Mesothelial cell of epicardium (in vitro differentiated cells): ENCODE data around the gene ZNF275. TPM values are rescaled to one million over a fixed set of nuclear protein-coding genes. Genes with fewer than 3 reads are reported as not detected.

ENCODE experiments used
- DNase-seq, 2 experiments: peaks; one replicate each; pipeline ENCODE4 v3.0.0; 2021; ENCODE audit warnings: low spot score in 2 of 2; ENCODE audit not compliant: unreplicated experiment in 2 of 2
- H3K27ac Mint-ChIP-seq: 2 replicates; pipeline ENCODE4 v1.8.0; 2021; ENCODE audit warnings: mixed read lengths
- H3K27me3 Mint-ChIP-seq: 2 replicates; pipeline ENCODE4 v1.8.0; 2021; ENCODE audit warnings: low read depth, mixed read lengths
- H3K36me3 Mint-ChIP-seq: 2 replicates; pipeline ENCODE4 v1.8.0; 2021; ENCODE audit warnings: mixed read lengths
- H3K4me1 Mint-ChIP-seq: 2 replicates; pipeline ENCODE4 v1.8.0; 2021; ENCODE audit warnings: mixed read lengths
- H3K4me3 Mint-ChIP-seq: 2 replicates; pipeline ENCODE4 v1.8.0; 2021; ENCODE audit warnings: mild to moderate bottlenecking, moderate library complexity, mixed read lengths
- H3K9me3 Mint-ChIP-seq: 2 replicates; pipeline ENCODE4 v1.8.0; 2021; ENCODE audit warnings: mixed read lengths
- CTCF ChIP-seq: fragments of 200-600 bp; sonication (generic); IDR thresholded peaks from one replicate; pipeline ENCODE4 v1.5.0; 2021; ENCODE audit warnings: antibody characterized with exemption; ENCODE audit not compliant: unreplicated experiment
- total RNA-seq: library from RNA; stranded (reverse); gene quantifications from 3 replicates; pipeline ENCODE4 v1.2.1, GENCODE V29; 2021

The ZNF275 gene
- total RNA-seq, 1 donor from 2014 or later: 17.5 TPM

- Mint-ChIP-seq H3K4me1 (peaks cover 6% of the 10 kb centered on the region), H3K4me3 (no peak overlapping the region)
Measured at GRCh38 chrX:153374426-153374825, 40.5 kb downstream of the ZNF275 start.

GRCh38 chrX:153375571-153375970 is 41.6 kb downstream of the ZNF275 start:
- Mint-ChIP-seq H3K36me3 (no peaks in the 10 kb centered on the region), H3K4me1 (peaks cover 11% of the 10 kb centered on the region), H3K27ac (no peak overlapping the region), H3K27me3 (no peaks in the 10 kb centered on the region), H3K4me3 (no peak overlapping the region), H3K9me3 (peaks cover 27% of the 10 kb centered on the region)
- no peak for TF ChIP-seq CTCF
- no peak for DNase-seq

More at GRCh38 chrX:153374426-153374825, 40.5 kb downstream of the ZNF275 start:
- Mint-ChIP-seq H3K36me3 (no peaks in the 10 kb centered on the region), H3K27me3 (no peaks in the 10 kb centered on the region), H3K27ac (no peak overlapping the region), H3K9me3 (peaks cover 35% of the 10 kb centered on the region)
- DNase-seq: no peak
- no peak for TF ChIP-seq CTCF

- no peak for DNase-seq
- Mint-ChIP-seq H3K36me3 (no peaks in the 10 kb centered on the region), H3K9me3 (peaks cover 20% of the 10 kb centered on the region), H3K27ac (no peak overlapping the region), H3K4me1 (peaks cover 9% of the 10 kb centered on the region), H3K4me3 (no peak overlapping the region), H3K27me3 (no peaks in the 10 kb centered on the region)
- no peak for TF ChIP-seq CTCF
Measured at GRCh38 chrX:153377727-153378126, 43.8 kb downstream of the ZNF275 start.

GRCh38 chrX:153378607-153379006 is 44.7 kb downstream of the ZNF275 start:
- Mint-ChIP-seq H3K27ac (no peak overlapping the region), H3K27me3 (no peaks in the 10 kb centered on the region), H3K36me3 (no peaks in the 10 kb centered on the region), H3K9me3 (peaks cover 14% of the 10 kb centered on the region), H3K4me3 (no peak overlapping the region), H3K4me1 (peaks cover 6% of the 10 kb centered on the region)
- no peak for DNase-seq
- TF ChIP-seq CTCF: no peak

- Mint-ChIP-seq H3K4me1 (peaks cover 5% of the 10 kb centered on the region), H3K27me3 (no peaks in the 10 kb centered on the region), H3K9me3 (peaks cover 11% of the 10 kb centered on the region), H3K36me3 (no peaks in the 10 kb centered on the region), H3K4me3 (no peak overlapping the region), H3K27ac (no peak overlapping the region)
- no peak for DNase-seq
- TF ChIP-seq CTCF: no peak
Measured at GRCh38 chrX:153379508-153379907, 45.6 kb downstream of the ZNF275 start.

GRCh38 chrX:153379971-153380581 is 46.1 kb downstream of the ZNF275 start:
- no peak for TF ChIP-seq CTCF
- no peaks in the 10 kb centered on the region for H3K27me3 Mint-ChIP-seq
- no peak overlapping the region for H3K4me3 Mint-ChIP-seq
- H3K27ac Mint-ChIP-seq: no peak overlapping the region
- H3K9me3 Mint-ChIP-seq: peaks cover 11% of the 10 kb centered on the region
- peaks cover 5% of the 10 kb centered on the region for H3K4me1 Mint-ChIP-seq
- no peak for DNase-seq
- no peaks in the 10 kb centered on the region for H3K36me3 Mint-ChIP-seq
